Subcutaneous abdominal adipose tissue (tissue), 5 donors: ENCODE measurements around the gene NAT14.
A peak's percentile ranks its signal among the peaks of the same experiment; 100 is the strongest.

Experiments
- H3K27ac ChIP-seq: one replicate; pipeline ENCODE4 v1.7.0; 2013; ENCODE audit warnings: low read depth, mild to moderate bottlenecking, inconsistent platforms, low read length, moderate library complexity
- H3K27me3 ChIP-seq, 5 donors: one replicate each; pipeline ENCODE4 v1.7.0; 2013; ENCODE audit warnings: low read length in 5 of 5, inconsistent platforms in 1 of 5; ENCODE audit not compliant: control insufficient read depth in 5 of 5, insufficient read depth in 4 of 5
- H3K36me3 ChIP-seq, 5 donors: one replicate each; pipeline ENCODE4 v1.7.0; 2013; ENCODE audit warnings: low read length in 5 of 5; ENCODE audit not compliant: control insufficient read depth in 5 of 5, insufficient read depth in 5 of 5
- H3K4me1 ChIP-seq, 5 donors: one replicate each; pipeline ENCODE4 v1.7.0; 2013; ENCODE audit warnings: low read length in 5 of 5, mild to moderate bottlenecking in 3 of 5, moderate library complexity in 1 of 5; ENCODE audit not compliant: control insufficient read depth in 5 of 5, insufficient read depth in 5 of 5
- H3K4me3 ChIP-seq, 5 donors: one replicate each; pipeline ENCODE4 v1.7.0; 2013; ENCODE audit warnings: low read length in 5 of 5, low read depth in 1 of 5
- H3K9ac ChIP-seq, 5 donors: one replicate each; pipeline ENCODE4 v1.7.0; 2013; ENCODE audit warnings: low read length in 5 of 5, mild to moderate bottlenecking in 4 of 5, moderate library complexity in 3 of 5
- H3K9me3 ChIP-seq, 5 donors: one replicate each; pipeline ENCODE4 v1.7.0; 2013; ENCODE audit warnings: low read length in 5 of 5; ENCODE audit not compliant: control insufficient read depth in 5 of 5
- donor health status: healthy.
- donor health status: healthy.
- donor health status: healthy.
- donor health status: healthy.
- donor health status: healthy.

The NAT14 gene

DNA sequence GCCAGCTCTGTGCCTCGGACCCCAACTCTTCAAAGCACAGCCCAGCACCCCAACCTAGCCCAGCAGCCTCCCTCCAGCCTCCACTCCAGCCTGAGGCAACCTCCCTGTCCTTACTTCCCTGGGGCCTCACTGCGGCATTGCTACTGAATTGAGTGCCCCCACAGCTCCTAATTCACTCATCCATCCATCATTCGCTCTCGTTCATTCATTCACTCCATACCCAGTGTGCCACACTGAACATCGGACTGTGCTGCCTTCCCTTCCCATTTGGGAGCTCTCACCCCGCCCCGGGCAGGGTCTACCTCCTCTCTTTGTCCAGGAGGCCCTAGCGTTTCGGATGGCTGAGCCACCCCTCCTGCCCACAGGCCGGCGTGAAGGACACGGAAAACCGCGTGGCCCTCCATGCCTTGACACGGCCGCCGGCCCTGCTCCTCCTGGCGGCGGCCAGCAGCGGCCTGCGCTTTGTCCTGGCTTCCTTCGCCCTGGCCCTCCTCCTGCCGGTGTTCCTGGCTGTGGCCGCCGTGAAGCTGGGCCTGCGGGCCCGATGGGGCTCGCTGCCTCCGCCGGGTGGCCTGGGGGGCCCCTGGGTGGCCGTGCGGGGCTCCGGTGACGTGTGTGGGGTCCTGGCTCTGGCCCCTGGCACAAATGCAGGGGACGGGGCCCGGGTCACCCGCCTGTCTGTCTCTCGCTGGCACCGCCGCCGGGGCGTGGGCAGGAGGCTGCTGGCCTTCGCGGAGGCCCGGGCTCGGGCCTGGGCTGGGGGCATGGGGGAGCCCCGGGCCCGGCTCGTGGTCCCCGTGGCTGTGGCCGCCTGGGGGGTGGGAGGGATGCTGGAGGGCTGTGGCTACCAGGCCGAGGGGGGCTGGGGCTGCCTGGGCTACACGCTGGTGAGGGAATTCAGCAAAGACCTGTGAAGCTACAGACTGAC is 1.3 kb downstream of the NAT14 start:
- H3K27ac ChIP-seq, result peak overlapping the region; percentile 74
- no peaks in the 10 kb centered on the region for H3K9me3 ChIP-seq
- H3K36me3 ChIP-seq, result peaks cover 0 to 24% (median 11%) of the 10 kb centered on the region in 5 donors
- peak overlapping the region in 2 of 5 donors; percentile 12 to 57 for H3K9ac ChIP-seq
- H3K4me1 ChIP-seq, result peaks cover 5 to 56% (median 48%) of the 10 kb centered on the region in 5 donors
- H3K4me3 ChIP-seq, result peak overlapping the region in 2 of 5 donors; percentile 4 to 37
- H3K27me3 ChIP-seq, result peaks cover 0 to 33% (median 28%) of the 10 kb centered on the region in 5 donors

DNA sequence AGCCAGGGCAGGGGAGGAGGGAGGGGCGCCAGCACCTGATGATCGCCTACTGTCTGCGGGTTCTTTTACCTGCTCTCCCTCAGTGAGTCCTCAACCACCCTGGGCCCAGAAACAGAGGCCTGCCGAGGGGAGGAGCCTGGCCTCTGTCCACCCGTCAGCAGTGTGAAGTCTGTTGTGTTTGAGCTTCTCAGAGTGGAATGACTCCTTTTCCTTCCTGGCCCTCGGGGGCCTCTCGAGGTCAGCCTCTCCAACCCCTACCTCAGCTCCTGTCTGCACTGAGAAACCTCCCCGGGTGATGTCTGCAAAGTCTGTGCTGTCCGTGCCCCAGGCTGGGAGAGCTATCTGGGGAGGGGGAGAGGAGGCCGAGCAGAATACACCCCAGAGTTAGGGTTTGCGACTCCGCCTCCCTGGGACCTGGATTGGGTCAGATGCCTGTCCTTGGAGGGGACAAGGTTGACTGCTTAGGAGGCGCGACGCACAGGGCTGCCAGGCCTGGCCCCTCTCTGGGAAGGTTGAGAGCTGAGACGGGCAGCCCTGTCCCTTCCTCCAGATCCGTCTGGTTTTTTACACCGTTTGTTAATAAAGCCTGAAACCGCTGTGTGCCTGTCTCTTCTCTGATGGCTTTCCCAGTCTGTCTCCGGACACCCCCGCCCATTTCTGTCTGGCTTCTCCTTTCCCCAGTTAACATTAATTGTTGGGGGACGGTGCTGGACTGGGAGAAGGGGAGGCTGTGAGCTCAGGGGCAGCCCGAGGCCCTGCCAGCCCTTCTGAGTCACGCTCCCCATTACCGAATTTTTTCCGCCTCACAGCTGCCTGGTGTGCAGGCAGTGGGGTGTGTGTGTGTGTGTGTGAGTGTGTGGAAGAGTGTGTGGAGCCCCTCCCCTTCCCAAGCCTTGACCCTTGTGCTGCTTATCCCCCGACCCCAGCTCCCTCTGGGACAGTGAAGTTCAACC is 2.3 kb downstream of the NAT14 start:
- peak overlapping the region in 3 of 5 donors; percentile 4 to 7 (median 4) for H3K4me3 ChIP-seq
- H3K27me3 ChIP-seq, result peaks cover 5 to 38% (median 36%) of the 10 kb centered on the region in 5 donors
- H3K27ac ChIP-seq, result peak overlapping the region; percentile 74
- peaks cover 5 to 62% (median 48%) of the 10 kb centered on the region in 5 donors for H3K4me1 ChIP-seq
- peaks cover 0 to 16% (median 10%) of the 10 kb centered on the region in 5 donors for H3K36me3 ChIP-seq
- peak overlapping the region in 2 of 5 donors; percentile 12 to 57 for H3K9ac ChIP-seq
- no peaks in the 10 kb centered on the region for H3K9me3 ChIP-seq

DNA sequence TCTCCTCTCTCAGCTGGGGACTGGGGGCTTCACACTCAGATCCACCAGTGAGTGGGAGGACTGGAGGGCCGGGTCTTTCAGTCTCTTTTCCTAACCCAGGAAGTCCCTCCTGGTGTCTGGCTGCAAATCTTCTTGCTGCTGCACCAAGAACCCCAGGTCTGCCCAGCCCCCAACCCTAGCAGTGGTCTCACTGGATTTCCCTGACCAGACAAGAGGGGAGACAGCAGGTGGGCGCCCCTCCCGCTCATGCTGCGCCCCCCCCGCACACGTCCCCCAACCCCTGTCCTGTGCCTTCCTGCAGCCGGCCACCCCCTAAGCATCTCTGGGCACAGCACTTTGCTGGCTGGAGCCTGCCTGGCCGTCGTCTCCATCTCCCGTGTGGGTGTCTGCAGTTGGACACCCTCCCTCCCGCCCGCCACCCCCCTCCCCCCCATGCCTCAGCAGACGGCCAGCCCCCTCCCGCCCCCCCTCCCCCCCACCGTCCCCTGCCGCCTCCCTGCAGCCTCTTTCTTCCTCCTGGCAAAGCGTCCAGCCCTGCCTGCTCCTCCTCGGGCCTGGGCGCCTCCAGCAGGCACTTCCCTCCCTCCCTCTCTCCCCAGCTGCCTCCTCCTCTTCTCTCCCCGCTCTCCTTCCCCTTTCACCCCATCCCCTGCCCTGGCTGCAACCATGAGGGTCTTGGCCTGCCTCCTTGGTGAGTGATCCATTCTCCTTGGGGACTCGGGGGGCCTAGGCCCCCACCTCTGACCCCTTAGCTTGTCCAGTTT is 3.1 kb downstream of the NAT14 start, which contains the start of gene SSC5D:
SSC5D (plus strand) TSS at position 513 of the 764 bp plus-strand sequence; CDS start at position 667, 154 bp downstream.
- peaks cover 5 to 46% (median 42%) of the 10 kb centered on the region in 5 donors for H3K27me3 ChIP-seq
- peaks cover 5 to 68% (median 51%) of the 10 kb centered on the region in 5 donors for H3K4me1 ChIP-seq
- H3K9ac ChIP-seq, result peak within 1 kb of the TSS in 1 of 5 donors; percentile 57
- H3K27ac ChIP-seq, result peak within 1 kb of the TSS; percentile 74
- H3K36me3 ChIP-seq, result peaks cover 0 to 9% (median 4%) of the 10 kb centered on the region in 5 donors
- peak within 1 kb of the TSS in 2 of 5 donors; percentile 4 for H3K4me3 ChIP-seq
- no peaks in the 10 kb centered on the region for H3K9me3 ChIP-seq

DNA sequence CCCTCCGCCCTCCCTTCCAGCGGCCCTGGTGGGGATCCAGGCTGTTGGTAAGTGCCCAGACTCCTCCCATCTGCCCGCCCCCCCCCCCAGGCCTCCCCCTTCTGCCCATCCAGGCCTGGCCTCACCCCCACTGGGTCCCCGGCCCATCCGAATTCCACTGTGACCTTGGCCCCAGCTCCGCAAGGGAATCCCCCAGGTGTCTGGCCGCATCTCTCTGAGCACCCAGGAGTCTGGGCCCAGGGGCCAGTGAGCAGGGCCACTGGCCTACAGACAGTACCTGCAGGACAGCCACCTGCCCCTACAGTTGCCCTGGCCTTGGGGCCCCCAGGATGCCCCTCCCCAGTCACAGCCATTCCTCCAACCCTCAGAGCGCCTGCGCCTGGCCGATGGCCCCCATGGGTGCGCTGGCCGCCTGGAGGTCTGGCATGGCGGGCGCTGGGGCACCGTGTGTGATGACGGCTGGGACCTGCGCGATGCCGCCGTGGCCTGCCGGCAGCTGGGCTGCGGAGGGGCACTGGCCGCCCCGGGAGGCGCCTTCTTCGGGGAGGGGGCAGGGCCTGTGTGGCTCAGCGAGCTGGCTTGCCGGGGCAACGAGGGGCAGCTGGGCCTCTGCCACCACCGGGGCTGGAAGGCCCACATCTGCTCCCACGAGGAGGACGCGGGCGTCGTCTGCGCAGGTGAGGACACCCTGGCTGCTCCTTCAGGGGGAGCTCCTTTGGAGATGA is 4.2 kb downstream of the NAT14 start:
- Histone ChIP-seq H3K9me3 (no peaks in the 10 kb centered on the region), H3K9ac (peak overlapping the region in 1 of 5 donors; percentile 17), H3K36me3 (no peaks in the 10 kb centered on the region), H3K4me3 (no peak overlapping the region), H3K4me1 (peaks cover 5 to 73% (median 55%) of the 10 kb centered on the region in 5 donors), H3K27me3 (peaks cover 8 to 53% (median 46%) of the 10 kb centered on the region in 5 donors), H3K27ac (no peak overlapping the region)

DNA sequence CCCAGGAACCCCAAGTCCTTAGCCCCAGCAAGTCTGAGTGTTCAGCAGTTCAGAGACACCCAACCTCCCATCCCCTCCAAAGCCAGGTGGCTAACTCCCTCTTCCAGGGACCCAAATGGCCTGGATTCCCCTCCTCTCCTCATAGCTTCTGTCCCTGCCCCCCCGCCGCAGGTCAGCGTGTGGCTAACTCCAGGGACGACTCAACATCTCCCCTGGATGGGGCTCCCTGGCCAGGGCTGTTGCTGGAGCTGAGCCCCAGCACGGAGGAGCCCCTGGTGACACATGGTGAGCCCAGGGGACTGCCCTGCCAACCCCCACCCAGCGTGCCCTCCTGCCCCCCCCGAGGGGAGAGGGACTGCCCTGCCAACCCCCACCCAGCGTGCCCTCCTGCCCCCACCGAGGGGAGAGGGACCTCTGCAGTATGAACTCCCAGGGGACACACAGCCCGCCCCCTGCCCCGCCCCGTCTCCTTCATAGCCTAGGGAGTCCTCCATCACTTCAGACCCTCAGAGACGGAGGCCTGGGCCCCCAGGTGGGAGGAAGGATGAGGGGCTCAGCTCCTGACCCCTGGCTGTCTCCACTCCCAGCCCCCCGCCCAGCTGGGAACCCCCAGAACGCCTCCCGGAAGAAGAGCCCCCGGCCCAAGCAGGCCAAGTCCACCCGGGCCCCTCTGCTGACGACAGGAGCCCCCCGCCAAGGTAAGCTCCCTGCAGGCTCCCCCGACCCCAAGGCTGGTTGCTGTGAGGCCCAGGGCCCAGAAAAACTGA is 4.9 kb downstream of the NAT14 start:
- peak overlapping the region in 1 of 5 donors; percentile 17 for H3K9ac ChIP-seq
- no peak overlapping the region for H3K27ac ChIP-seq
- H3K4me1 ChIP-seq, result peaks cover 6 to 73% (median 53%) of the 10 kb centered on the region in 5 donors
- no peak overlapping the region for H3K4me3 ChIP-seq
- peaks cover 12 to 61% (median 46%) of the 10 kb centered on the region in 5 donors for H3K27me3 ChIP-seq
- no peaks in the 10 kb centered on the region for H3K9me3 ChIP-seq
- no peaks in the 10 kb centered on the region for H3K36me3 ChIP-seq

DNA sequence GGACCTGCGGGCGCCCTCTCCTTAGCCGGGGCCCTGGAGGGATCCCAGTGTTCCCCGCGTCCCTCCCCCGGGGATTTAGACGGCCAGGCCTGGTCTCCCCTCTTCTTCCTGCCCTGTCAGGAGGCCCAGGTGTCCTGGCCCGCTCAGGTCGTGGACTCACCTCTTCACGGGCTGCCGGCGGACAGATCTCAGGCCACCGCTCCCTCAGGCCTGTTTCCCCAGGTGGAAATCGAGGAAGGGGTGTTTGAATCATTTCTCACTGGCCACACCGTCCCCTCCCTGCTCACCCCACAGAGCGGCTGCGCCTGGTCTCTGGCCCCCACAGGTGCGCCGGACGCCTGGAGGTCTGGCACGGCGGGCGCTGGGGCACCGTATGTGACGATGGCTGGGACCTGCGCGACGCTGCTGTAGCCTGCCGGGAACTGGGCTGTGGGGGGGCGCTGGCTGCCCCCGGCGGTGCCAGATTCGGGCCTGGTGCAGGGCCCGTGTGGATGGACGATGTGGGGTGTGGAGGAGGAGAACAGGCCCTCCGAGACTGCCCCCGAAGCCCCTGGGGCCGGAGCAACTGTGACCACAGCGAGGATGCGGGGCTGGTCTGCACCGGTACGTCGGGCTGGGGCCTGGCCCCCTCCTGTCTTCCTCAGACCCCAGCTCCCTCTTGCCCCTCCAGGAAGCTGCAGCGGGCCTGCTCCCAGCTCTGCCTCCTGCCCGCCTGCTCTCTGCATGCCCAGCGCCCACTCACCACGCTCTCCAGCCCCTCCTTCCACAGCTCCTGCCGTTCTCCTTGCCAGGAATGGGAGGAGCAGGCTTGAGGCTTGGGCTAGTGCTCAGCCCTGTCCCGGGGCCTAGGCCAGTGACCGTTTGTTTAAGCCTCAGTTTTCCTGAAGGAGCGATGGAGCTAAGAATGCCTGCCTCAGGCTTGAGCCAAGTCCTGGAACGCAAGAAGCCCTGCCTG is 5.8 kb downstream of the NAT14 start:
- peaks cover 6 to 66% (median 45%) of the 10 kb centered on the region in 5 donors for H3K4me1 ChIP-seq
- H3K27me3 ChIP-seq, result peaks cover 12 to 54% (median 44%) of the 10 kb centered on the region in 5 donors
- H3K4me3 ChIP-seq, result no peak overlapping the region
- H3K9ac ChIP-seq, result no peak overlapping the region
- no peak overlapping the region for H3K27ac ChIP-seq
- H3K36me3 ChIP-seq, result no peaks in the 10 kb centered on the region
- H3K9me3 ChIP-seq, result no peaks in the 10 kb centered on the region

DNA sequence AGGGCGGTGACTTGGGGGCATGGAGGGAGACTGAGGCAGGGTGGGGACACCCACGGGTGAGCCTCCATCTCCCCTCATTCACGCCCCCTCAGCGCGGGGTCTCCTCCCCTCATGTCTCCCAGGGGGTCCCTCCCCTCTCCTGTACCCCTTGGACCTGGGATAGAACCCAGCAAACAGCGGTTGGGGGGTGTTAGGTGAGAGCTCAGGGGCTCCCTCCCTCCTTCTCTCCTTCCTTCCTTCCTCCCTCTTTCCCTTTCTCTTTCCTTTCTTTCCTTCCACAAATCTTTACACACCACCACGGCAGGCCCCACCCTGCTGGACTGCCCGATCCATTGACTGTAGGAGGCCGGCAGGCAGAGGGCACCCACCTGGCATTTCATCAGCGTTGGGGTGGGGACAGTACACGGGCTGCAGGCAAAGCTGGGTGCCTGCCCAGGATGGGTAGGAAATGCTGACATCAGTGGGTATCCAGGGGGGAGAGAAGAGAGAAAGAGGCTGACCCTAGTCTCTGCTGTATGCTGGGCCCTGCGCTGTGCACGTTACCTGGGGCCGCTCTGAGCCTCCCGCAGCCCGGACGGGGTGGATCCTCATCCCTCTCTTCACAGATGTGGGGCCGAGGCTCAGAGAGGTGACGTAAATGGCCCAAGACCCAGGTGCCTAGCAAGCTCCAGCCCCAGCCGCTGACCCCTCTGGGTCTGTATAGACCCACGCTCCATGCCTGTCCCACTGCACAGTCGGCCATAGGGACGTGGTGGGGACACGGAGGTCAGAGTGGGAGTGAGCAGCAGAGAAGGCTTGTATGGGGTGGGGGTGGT is 6.8 kb downstream of the NAT14 start:
- no peaks in the 10 kb centered on the region for H3K36me3 ChIP-seq
- H3K4me3 ChIP-seq, result no peak overlapping the region
- peaks cover 6 to 56% (median 35%) of the 10 kb centered on the region in 5 donors for H3K4me1 ChIP-seq
- no peak overlapping the region for H3K27ac ChIP-seq
- peaks cover 12 to 48% (median 40%) of the 10 kb centered on the region in 5 donors for H3K27me3 ChIP-seq
- no peak overlapping the region for H3K9ac ChIP-seq
- H3K9me3 ChIP-seq, result no peaks in the 10 kb centered on the region
